Measurements from ENCODE around the gene SYNGR3. TPM values are rescaled to one million over a fixed set of nuclear protein-coding genes. Genes with fewer than 3 reads are reported as not detected.

Gene SYNGR3
- polyA plus RNA-seq, 1 donor (not counting 4 experiments of a cell fraction or from before 2014, with no cell fraction given): 0.30 TPM

DNA sequence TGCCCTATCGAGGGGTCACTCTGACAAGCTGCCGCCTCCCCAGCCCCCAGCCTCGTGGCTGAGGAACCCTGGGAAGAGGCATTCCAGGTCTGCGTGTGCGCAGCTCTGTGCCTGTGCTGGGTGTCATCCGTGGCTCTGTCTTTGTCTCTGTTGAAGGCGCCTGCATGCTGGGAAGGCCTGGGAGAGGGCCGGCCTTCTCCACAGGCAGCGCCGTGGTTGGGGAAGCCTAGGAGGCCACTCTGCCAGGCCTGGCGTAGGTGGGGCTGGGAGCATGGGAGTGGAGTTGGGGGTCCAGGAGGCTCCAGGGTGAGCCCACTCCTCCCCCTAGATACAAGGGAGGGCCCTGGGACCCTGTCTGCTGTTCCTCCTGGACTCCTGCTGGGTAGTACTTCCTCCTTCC is 40.3 kb downstream of the SYNGR3 start:
- H3K4me1 ChIP-seq (ENCODE audit: control insufficient read depth, extremely low read depth, insufficient read depth, low read length): peaks cover 15% of the 10 kb centered on the region
- no peaks in the 10 kb centered on the region for H4K20me1 ChIP-seq (ENCODE audit: control insufficient read depth, extremely low read depth, insufficient read depth, low read length)
- no peak overlapping the region for H3K27ac ChIP-seq (ENCODE audit: control insufficient read depth, insufficient read depth, low read length)
- H3K9me1 ChIP-seq (ENCODE audit: control insufficient read depth, extremely low read depth, insufficient read depth, low read length): no peaks in the 10 kb centered on the region
- DNase-seq (ENCODE audit: low read depth, low spot score) (no peak), FAIRE-seq (no peak)
- H2AFZ ChIP-seq (ENCODE audit: control insufficient read depth, low read length): no peak overlapping the region
- dilution Hi-C loops (cut with MboI; ENCODE audit: extremely low pct_ligation_motif_present, low sequenced_read_pairs): no loop called here
- H3K36me3 ChIP-seq (ENCODE audit: control insufficient read depth in 2 of 2, extremely low read depth in 1 of 2, insufficient read depth in 2 of 2, low read length in 2 of 2): no peaks in the 10 kb centered on the region
- no peak overlapping the region for H3K9ac ChIP-seq (ENCODE audit: control insufficient read depth, extremely low read depth, insufficient read depth, low read length)
- H3K79me2 ChIP-seq (ENCODE audit: control insufficient read depth, insufficient read depth, low read length): no peaks in the 10 kb centered on the region
- no peak overlapping the region for H3K4me2 ChIP-seq (ENCODE audit: control insufficient read depth, extremely low read depth, insufficient read depth, low read depth, low read length)
- H3K27me3 ChIP-seq (ENCODE audit: control insufficient read depth, extremely low read depth, insufficient read depth, low read length): no peaks in the 10 kb centered on the region
- TF ChIP-seq, protein P1, sequence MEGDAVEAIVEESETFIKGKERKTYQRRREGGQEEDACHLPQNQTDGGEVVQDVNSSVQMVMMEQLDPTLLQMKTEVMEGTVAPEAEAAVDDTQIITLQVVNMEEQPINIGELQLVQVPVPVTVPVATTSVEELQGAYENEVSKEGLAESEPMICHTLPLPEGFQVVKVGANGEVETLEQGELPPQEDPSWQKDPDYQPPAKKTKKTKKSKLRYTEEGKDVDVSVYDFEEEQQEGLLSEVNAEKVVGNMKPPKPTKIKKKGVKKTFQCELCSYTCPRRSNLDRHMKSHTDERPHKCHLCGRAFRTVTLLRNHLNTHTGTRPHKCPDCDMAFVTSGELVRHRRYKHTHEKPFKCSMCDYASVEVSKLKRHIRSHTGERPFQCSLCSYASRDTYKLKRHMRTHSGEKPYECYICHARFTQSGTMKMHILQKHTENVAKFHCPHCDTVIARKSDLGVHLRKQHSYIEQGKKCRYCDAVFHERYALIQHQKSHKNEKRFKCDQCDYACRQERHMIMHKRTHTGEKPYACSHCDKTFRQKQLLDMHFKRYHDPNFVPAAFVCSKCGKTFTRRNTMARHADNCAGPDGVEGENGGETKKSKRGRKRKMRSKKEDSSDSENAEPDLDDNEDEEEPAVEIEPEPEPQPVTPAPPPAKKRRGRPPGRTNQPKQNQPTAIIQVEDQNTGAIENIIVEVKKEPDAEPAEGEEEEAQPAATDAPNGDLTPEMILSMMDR (optimal IDR thresholded peaks at IDR 0.05 in 1 of 3, IDR thresholded peaks at IDR 0.05 in 1 of 3, conservative IDR thresholded peaks at IDR 0.05 in 1 of 3; ENCODE audit: extremely low read depth in 1 of 3, insufficient read depth in 2 of 3, low read length in 3 of 3): no peak
- no peak for TF ChIP-seq EZH2 (IDR thresholded peaks at IDR 0.05; ENCODE audit: low read length)
- H3K4me3 ChIP-seq (ENCODE audit: control insufficient read depth in 2 of 3, extremely low read depth in 1 of 3, insufficient read depth in 2 of 3, low read depth in 1 of 3, low read length in 3 of 3): no peak overlapping the region
- no peaks in the 10 kb centered on the region for H3K9me3 ChIP-seq (ENCODE audit: control insufficient read depth, low read depth, low read length)

DNA sequence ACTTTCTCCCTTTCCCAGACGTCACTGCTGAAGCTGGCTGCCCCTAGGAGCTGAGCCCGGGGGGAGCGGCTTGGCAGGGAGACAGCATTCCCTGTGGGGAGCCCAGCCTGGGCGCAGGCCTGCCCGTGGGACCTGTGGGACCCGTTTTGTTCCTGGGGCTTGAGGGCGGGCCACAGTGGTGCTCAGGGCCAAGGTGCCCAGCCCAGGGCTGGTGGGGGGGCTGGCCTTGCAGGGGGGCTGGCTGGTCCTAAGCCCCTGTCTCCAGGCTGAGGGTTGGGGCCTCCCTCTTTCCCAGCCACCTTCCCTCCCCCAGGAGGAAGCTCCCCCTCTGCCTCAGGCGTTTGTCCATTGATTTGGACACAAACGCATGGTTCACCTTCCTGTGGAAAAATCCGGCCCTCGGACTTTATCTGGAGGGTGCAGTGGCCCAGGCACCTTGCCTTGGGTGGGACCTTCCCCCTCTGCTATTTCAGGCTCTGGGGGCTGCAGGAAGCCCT is 41.4 kb downstream of the SYNGR3 start:
- Histone ChIP-seq H3K79me2 (ENCODE audit: control insufficient read depth, insufficient read depth, low read length) (no peaks in the 10 kb centered on the region), H3K4me1 (ENCODE audit: control insufficient read depth, extremely low read depth, insufficient read depth, low read length) (peaks cover 15% of the 10 kb centered on the region), H3K4me2 (ENCODE audit: control insufficient read depth, extremely low read depth, insufficient read depth, low read depth, low read length) (no peak overlapping the region), H4K20me1 (ENCODE audit: control insufficient read depth, extremely low read depth, insufficient read depth, low read length) (no peaks in the 10 kb centered on the region), H3K9ac (ENCODE audit: control insufficient read depth, extremely low read depth, insufficient read depth, low read length) (no peak overlapping the region), H3K27ac (ENCODE audit: control insufficient read depth, insufficient read depth, low read length) (no peak overlapping the region), H3K4me3 (ENCODE audit: control insufficient read depth in 2 of 3, extremely low read depth in 1 of 3, insufficient read depth in 2 of 3, low read depth in 1 of 3, low read length in 3 of 3) (no peak overlapping the region), H2AFZ (ENCODE audit: control insufficient read depth, low read length) (no peak overlapping the region), H3K27me3 (ENCODE audit: control insufficient read depth, extremely low read depth, insufficient read depth, low read length) (no peaks in the 10 kb centered on the region), H3K9me3 (ENCODE audit: control insufficient read depth, low read depth, low read length) (no peaks in the 10 kb centered on the region), H3K9me1 (ENCODE audit: control insufficient read depth, extremely low read depth, insufficient read depth, low read length) (no peaks in the 10 kb centered on the region), H3K36me3 (ENCODE audit: control insufficient read depth in 2 of 2, extremely low read depth in 1 of 2, insufficient read depth in 2 of 2, low read length in 2 of 2) (no peaks in the 10 kb centered on the region)
- no peak for FAIRE-seq
- TF ChIP-seq EZH2 (IDR thresholded peaks at IDR 0.05; ENCODE audit: low read length): no peak
- TF ChIP-seq, protein P1 (optimal IDR thresholded peaks at IDR 0.05 in 1 of 3, IDR thresholded peaks at IDR 0.05 in 1 of 3, conservative IDR thresholded peaks at IDR 0.05 in 1 of 3; ENCODE audit: extremely low read depth in 1 of 3, insufficient read depth in 2 of 3, low read length in 3 of 3): no peak
- DNase-seq (ENCODE audit: low read depth, low spot score): no peak
- dilution Hi-C loops (cut with MboI; ENCODE audit: extremely low pct_ligation_motif_present, low sequenced_read_pairs): no loop called here
